HepG2 (cell line): ENCODE data around the gene CLIP2. TPM values are rescaled to one million over a fixed set of nuclear protein-coding genes. Genes with fewer than 3 reads are reported as not detected.

Experiments
- AKAP8 ChIP-seq: sonication (generic); formaldehyde crosslinking; IDR thresholded peaks from 2 replicates; pipeline ENCODE4 v1.5.1; 2020; ENCODE audit warnings: mild to moderate bottlenecking, missing genetic modification reagents
- ARHGAP35 ChIP-seq: sonication (generic); formaldehyde crosslinking; IDR thresholded peaks from 2 replicates; pipeline ENCODE4 v1.9.0; 2022; ENCODE audit warnings: mild to moderate bottlenecking, inconsistent platforms, moderate library complexity, missing genetic modification reagents, borderline replicate concordance
- CEBPG ChIP-seq: IDR thresholded peaks from 2 replicates; pipeline ENCODE4 v1.6.1; 2016
- FOXA3 ChIP-seq: IDR thresholded peaks from 2 replicates; pipeline ENCODE4 v1.6.1; 2016; ENCODE audit warnings: missing genetic modification reagents, missing compliant biosample characterization
- HCFC1 ChIP-seq: fragments of 150-350 bp; IDR thresholded peaks from 2 replicates; pipeline ENCODE4 v1.6.1; 2014; ENCODE audit warnings: low read depth, low read length
- HES4 ChIP-seq: sonication (generic); formaldehyde crosslinking; IDR thresholded peaks from 2 replicates; pipeline ENCODE4 v1.9.0; 2021; ENCODE audit warnings: mild to moderate bottlenecking, missing genetic modification reagents, borderline replicate concordance
- HNF1B ChIP-seq: sonication (generic); formaldehyde crosslinking; IDR thresholded peaks from 2 replicates; pipeline ENCODE4 v1.5.1; 2020; ENCODE audit warnings: mild to moderate bottlenecking, moderate library complexity, missing genetic modification reagents
- KDM3A ChIP-seq: IDR thresholded peaks from 2 replicates; pipeline ENCODE4 v1.6.1; 2018; ENCODE audit warnings: low read depth, missing compliant biosample characterization
- MYC ChIP-seq: sonication (generic); formaldehyde crosslinking; IDR thresholded peaks from 2 replicates; pipeline ENCODE4 v1.9.0; 2021; ENCODE audit warnings: missing genetic modification reagents, borderline replicate concordance
- NFIC ChIP-seq: IDR thresholded peaks from 2 replicates; pipeline ENCODE4 v1.6.1; 2012; ENCODE audit warnings: mild to moderate bottlenecking, low read length, inconsistent platforms
- RARG ChIP-seq: sonication (generic); formaldehyde crosslinking; IDR thresholded peaks from 2 replicates; pipeline ENCODE4 v1.4.0; 2020; ENCODE audit warnings: low read depth, mild to moderate bottlenecking, missing genetic modification reagents
- SMARCC2 ChIP-seq: fragments of 450-650 bp; IDR thresholded peaks from 2 replicates; pipeline ENCODE4 v1.6.1; 2017; ENCODE audit warnings: antibody characterized with exemption, mild to moderate bottlenecking
- ZBTB40 ChIP-seq, 2 experiments: fragments of 450-650 bp in 1 of 2; sonication (generic) in 1 of 2; formaldehyde crosslinking in 1 of 2; IDR thresholded peaks; 2 replicates each; pipeline versions ENCODE4 v1.6.1 to v1.8.0; 2016 to 2022; ENCODE audit warnings: antibody characterized with exemption in 1 of 2, mild to moderate bottlenecking in 1 of 2, missing genetic modification reagents in 1 of 2
- ZFP1 ChIP-seq: IDR thresholded peaks from 2 replicates; pipeline ENCODE4 v1.6.1; 2016
- ZKSCAN1 ChIP-seq: fragments of 150-350 bp; IDR thresholded peaks from 2 replicates; pipeline ENCODE4 v1.6.1; 2014; ENCODE audit warnings: low read length
- ZMAT5 ChIP-seq: sonication (generic); formaldehyde crosslinking; IDR thresholded peaks from 2 replicates; pipeline ENCODE4 v1.5.0; 2020; ENCODE audit warnings: mild to moderate bottlenecking, low read depth, missing genetic modification reagents, borderline replicate concordance
- ZNF335 ChIP-seq: sonication (generic); formaldehyde crosslinking; IDR thresholded peaks from 2 replicates; pipeline ENCODE4 v1.4.0; 2020; ENCODE audit warnings: missing genetic modification reagents
- ZNF782 ChIP-seq: sonication (generic); formaldehyde crosslinking; IDR thresholded peaks from 2 replicates; pipeline ENCODE4 v1.4.0; 2020; ENCODE audit warnings: missing genetic modification reagents, mild to moderate bottlenecking, borderline replicate concordance
- polyA plus RNA-seq, 8 experiments: library from polyadenylated mRNA; depleted of rRNA in 3 of 8; stranded (reverse) in 7 of 8; unstranded in 1 of 8; fragments of >200 nt; fragmentation: Illumina TruSeq in 4 of 8; extraction: Trizol in 4 of 8; gene quantifications; 2 replicates each; pipeline versions ENCODE4 v1.2.1 to v1.2.3, GENCODE V29; 2011 to 2016; ENCODE audit warnings: low read depth in 4 of 8, missing spikeins in 1 of 8, mixed read lengths in 1 of 8; ENCODE audit not compliant: insufficient read depth in 1 of 8
- total RNA-seq, 5 experiments: library from RNA; depleted of rRNA; stranded (reverse); fragments of >200 nt; fragmentation: Illumina TruSeq; extraction: Trizol; gene quantifications; 2 replicates each; pipeline ENCODE4 v1.2.3, GENCODE V29; 2016; ENCODE audit warnings: low read depth in 1 of 5

Gene CLIP2
- total and polyA plus RNA-seq, 2 of the 13 experiments (the other 11 are each of a cell fraction or from before 2014, with no cell fraction given): 6.5 to 17.4 TPM

GRCh38 chr7:74292757-74293576, 3.8 kb downstream of the CLIP2 start (continued):
- TF ChIP-seq ZMAT5 (CRISPR knock-in tag) (no peak), ZNF782 (CRISPR knock-in tag) (no peak), KDM3A (CRISPR knock-in tag) (no peak), HCFC1 (no peak), RARG (CRISPR knock-in tag) (0 out of 2 replicates have a peak, but pooled peaks have one; percentile 86), AKAP8 (CRISPR knock-in tag) (no peak; the same call in 1 of the 2 replicates), ARHGAP35 (peak; percentile 32; the same call in 1 of the 2 replicates), HNF1B (CRISPR knock-in tag) (peak; percentile 76), FOXA3 (CRISPR knock-in tag) (0 out of 2 replicates have a peak, but pooled peaks have one; percentile 37), SMARCC2 (no peak), HES4 (CRISPR knock-in tag) (no peak), ZKSCAN1 (no peak), ZNF335 (CRISPR knock-in tag) (no peak), ZBTB40 (IDR thresholded peaks at IDR 0.05) (no peak), ZBTB40 (CRISPR knock-in tag; IDR thresholded peaks at IDR 0.05) (peak; percentile 25; the same call in 1 of the 2 replicates), NFIC (peak; percentile 79; the same call in 1 of the 2 replicates), CEBPG (CRISPR knock-in tag) (0 out of 2 replicates have a peak, but pooled peaks have one; percentile 64), MYC (CRISPR knock-in tag) (peak; percentile 72; the same call in 1 of the 2 replicates), ZFP1 (CRISPR knock-in tag) (peak; percentile 13; the same call in 1 of the 2 replicates)
